ENCODE data around the gene RHBG.

DNA sequence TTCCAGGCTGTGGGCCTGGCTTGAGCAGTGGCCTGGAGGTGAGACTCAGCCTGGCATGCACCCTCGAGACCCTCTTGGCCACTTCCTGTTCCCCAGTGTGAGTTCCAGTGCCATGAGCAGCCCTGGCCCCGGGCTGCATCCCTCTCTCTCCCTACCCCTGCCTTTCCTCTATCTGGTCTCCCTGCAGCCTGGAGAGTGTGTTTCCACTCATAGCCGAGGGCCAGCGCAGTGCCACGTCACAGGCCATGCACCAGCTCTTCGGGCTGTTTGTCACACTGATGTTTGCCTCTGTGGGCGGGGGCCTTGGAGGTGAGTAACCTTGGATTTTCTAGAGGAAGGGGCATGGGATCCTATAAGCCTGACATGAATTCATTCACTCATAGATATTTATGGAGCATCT is 13.6 kb downstream of the RHBG start:
- TF ChIP-seq, protein P1, sequence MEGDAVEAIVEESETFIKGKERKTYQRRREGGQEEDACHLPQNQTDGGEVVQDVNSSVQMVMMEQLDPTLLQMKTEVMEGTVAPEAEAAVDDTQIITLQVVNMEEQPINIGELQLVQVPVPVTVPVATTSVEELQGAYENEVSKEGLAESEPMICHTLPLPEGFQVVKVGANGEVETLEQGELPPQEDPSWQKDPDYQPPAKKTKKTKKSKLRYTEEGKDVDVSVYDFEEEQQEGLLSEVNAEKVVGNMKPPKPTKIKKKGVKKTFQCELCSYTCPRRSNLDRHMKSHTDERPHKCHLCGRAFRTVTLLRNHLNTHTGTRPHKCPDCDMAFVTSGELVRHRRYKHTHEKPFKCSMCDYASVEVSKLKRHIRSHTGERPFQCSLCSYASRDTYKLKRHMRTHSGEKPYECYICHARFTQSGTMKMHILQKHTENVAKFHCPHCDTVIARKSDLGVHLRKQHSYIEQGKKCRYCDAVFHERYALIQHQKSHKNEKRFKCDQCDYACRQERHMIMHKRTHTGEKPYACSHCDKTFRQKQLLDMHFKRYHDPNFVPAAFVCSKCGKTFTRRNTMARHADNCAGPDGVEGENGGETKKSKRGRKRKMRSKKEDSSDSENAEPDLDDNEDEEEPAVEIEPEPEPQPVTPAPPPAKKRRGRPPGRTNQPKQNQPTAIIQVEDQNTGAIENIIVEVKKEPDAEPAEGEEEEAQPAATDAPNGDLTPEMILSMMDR (IDR thresholded peaks at IDR 0.05; ENCODE audit: borderline replicate concordance, extremely low read depth, low read length, poor library complexity, severe bottlenecking), result no peak
- no peak for TF ChIP-seq EZH2 (IDR thresholded peaks at IDR 0.05; ENCODE audit: borderline replicate concordance, low read depth, low read length, severe bottlenecking)
